ENCODE results near the gene ARNT2. TPM values are rescaled to one million over a fixed set of nuclear protein-coding genes. Genes with fewer than 3 reads are reported as not detected.

The ARNT2 gene
- total RNA-seq, 2 experiments from 2014 or later = not detected

DNA sequence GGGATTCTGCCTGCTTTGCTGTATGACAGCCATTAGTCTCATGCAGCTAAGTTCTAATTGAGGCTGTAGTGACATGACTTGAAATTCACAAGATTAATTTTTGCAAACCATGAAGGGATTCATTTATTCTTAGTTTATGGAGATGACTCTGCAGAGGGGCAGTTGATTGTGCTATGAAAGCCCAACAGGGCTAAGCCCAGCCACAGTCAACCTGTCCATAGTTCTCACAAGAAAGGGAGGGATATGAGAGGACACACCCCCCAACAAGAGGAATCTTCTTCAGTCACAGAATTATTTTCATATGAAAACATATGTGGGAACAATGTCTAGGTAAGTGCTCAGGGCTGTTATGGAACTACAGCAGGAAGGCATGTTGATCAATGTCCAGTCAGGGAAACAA is 229.0 kb downstream of the ARNT2 start:
- no peaks in the 10 kb centered on the region for H3K9me3 ChIP-seq (ENCODE audit: low read length)
- H4K20me1 ChIP-seq (ENCODE audit: insufficient read depth, low read length) = no peaks in the 10 kb centered on the region
- intact Hi-C loops (cut with micrococcal nuclease; ENCODE audit: unreplicated experiment) = no loop called here
- ChIA-PET POLR2A (no interaction called here), CTCF (ENCODE audit: unreplicated experiment) (no interaction called here)
- no peaks in the 10 kb centered on the region for H3K79me2 ChIP-seq (ENCODE audit: insufficient read depth, low read depth, low read length)
- H3K4me3 ChIP-seq (ENCODE audit: low read depth, low read length, poor library complexity, severe bottlenecking) = no peak overlapping the region
- DNase-seq (ENCODE audit: low spot score) = no peak
- no TSS peak for BruUV-seq (replicated peaks)
- no peak overlapping the region for H2AFZ ChIP-seq (ENCODE audit: low read length)
- H3K9me2 ChIP-seq (ENCODE audit: insufficient read depth, low read length) = no peaks in the 10 kb centered on the region
- H3K27ac ChIP-seq (ENCODE audit: low read depth, low read length, poor library complexity, severe bottlenecking) = no peak overlapping the region
- TF ChIP-seq, protein P1, sequence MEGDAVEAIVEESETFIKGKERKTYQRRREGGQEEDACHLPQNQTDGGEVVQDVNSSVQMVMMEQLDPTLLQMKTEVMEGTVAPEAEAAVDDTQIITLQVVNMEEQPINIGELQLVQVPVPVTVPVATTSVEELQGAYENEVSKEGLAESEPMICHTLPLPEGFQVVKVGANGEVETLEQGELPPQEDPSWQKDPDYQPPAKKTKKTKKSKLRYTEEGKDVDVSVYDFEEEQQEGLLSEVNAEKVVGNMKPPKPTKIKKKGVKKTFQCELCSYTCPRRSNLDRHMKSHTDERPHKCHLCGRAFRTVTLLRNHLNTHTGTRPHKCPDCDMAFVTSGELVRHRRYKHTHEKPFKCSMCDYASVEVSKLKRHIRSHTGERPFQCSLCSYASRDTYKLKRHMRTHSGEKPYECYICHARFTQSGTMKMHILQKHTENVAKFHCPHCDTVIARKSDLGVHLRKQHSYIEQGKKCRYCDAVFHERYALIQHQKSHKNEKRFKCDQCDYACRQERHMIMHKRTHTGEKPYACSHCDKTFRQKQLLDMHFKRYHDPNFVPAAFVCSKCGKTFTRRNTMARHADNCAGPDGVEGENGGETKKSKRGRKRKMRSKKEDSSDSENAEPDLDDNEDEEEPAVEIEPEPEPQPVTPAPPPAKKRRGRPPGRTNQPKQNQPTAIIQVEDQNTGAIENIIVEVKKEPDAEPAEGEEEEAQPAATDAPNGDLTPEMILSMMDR (conservative IDR thresholded peaks at IDR 0.05; ENCODE audit: low read length) = no peak
- TF ChIP-seq EZH2phosphoT487 (IDR thresholded peaks at IDR 0.05; ENCODE audit: borderline replicate concordance, low read depth, low read length) = no peak
- H3K4me1 ChIP-seq (ENCODE audit: insufficient read depth, low read length, poor library complexity, severe bottlenecking) = no peaks in the 10 kb centered on the region
- no peaks in the 10 kb centered on the region for H3K36me3 ChIP-seq (ENCODE audit: insufficient read depth, low read length)
- H3K4me2 ChIP-seq (ENCODE audit: low read length) = no peak overlapping the region

DNA sequence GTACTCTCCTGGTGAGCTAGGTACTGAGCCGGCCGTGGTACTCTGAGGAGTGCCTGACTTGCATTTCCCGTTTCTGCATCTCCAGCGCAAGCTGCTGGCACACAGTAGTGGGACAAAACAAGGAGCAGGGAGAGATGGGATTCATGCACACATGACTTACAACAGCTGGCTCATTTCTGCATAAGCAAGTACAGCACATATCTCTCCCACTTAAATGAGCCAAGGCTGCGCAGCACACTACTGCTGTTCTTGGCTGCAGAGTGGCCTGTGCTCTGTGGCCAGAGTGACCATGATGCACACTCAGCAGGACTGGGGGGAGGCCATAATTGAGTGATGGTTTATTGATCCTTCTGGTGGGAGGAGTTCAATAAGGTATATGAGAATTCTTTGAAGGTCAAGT is 231.8 kb downstream of the ARNT2 start:
- no peaks in the 10 kb centered on the region for H3K36me3 ChIP-seq (ENCODE audit: insufficient read depth, low read length)
- CTCF ChIA-PET (ENCODE audit: unreplicated experiment) = no interaction called here
- no peak overlapping the region for H2AFZ ChIP-seq (ENCODE audit: low read length)
- no peak for TF ChIP-seq EZH2phosphoT487 (IDR thresholded peaks at IDR 0.05; ENCODE audit: borderline replicate concordance, low read depth, low read length)
- TF ChIP-seq, protein P1 (conservative IDR thresholded peaks at IDR 0.05; ENCODE audit: low read length) = no peak
- no TSS peak for BruUV-seq (replicated peaks)
- no peaks in the 10 kb centered on the region for H3K4me1 ChIP-seq (ENCODE audit: insufficient read depth, low read length, poor library complexity, severe bottlenecking)
- no peak overlapping the region for H3K4me2 ChIP-seq (ENCODE audit: low read length)
- H3K9me2 ChIP-seq (ENCODE audit: insufficient read depth, low read length) = no peaks in the 10 kb centered on the region
- H3K9me3 ChIP-seq (ENCODE audit: low read length) = no peaks in the 10 kb centered on the region
- POLR2A ChIA-PET = no interaction called here
- intact Hi-C loops (cut with micrococcal nuclease; ENCODE audit: unreplicated experiment) = no loop called here
- no peaks in the 10 kb centered on the region for H4K20me1 ChIP-seq (ENCODE audit: insufficient read depth, low read length)
- H3K27ac ChIP-seq (ENCODE audit: low read depth, low read length, poor library complexity, severe bottlenecking) = no peak overlapping the region
- DNase-seq (ENCODE audit: low spot score) = no peak
- H3K79me2 ChIP-seq (ENCODE audit: insufficient read depth, low read depth, low read length) = no peaks in the 10 kb centered on the region
- no peak overlapping the region for H3K4me3 ChIP-seq (ENCODE audit: low read depth, low read length, poor library complexity, severe bottlenecking)

GRCh38 chr15:80636675-80637074 is 232.5 kb downstream of the ARNT2 start:
- H3K27ac ChIP-seq (ENCODE audit: low read depth, low read length, poor library complexity, severe bottlenecking) = no peak overlapping the region
- TF ChIP-seq EZH2phosphoT487 (IDR thresholded peaks at IDR 0.05; ENCODE audit: borderline replicate concordance, low read depth, low read length) = no peak
- TF ChIP-seq, protein P1 (conservative IDR thresholded peaks at IDR 0.05; ENCODE audit: low read length) = no peak
- H3K9me3 ChIP-seq (ENCODE audit: low read length) = no peaks in the 10 kb centered on the region
- BruUV-seq (replicated peaks) = no TSS peak
- no peaks in the 10 kb centered on the region for H3K36me3 ChIP-seq (ENCODE audit: insufficient read depth, low read length)
- no peaks in the 10 kb centered on the region for H4K20me1 ChIP-seq (ENCODE audit: insufficient read depth, low read length)
- CTCF ChIA-PET (ENCODE audit: unreplicated experiment) = no interaction called here
- H3K4me1 ChIP-seq (ENCODE audit: insufficient read depth, low read length, poor library complexity, severe bottlenecking) = no peaks in the 10 kb centered on the region
- H3K79me2 ChIP-seq (ENCODE audit: insufficient read depth, low read depth, low read length) = no peaks in the 10 kb centered on the region
- H3K4me3 ChIP-seq (ENCODE audit: low read depth, low read length, poor library complexity, severe bottlenecking) = no peak overlapping the region
- no peaks in the 10 kb centered on the region for H3K9me2 ChIP-seq (ENCODE audit: insufficient read depth, low read length)
- intact Hi-C loops (cut with micrococcal nuclease; ENCODE audit: unreplicated experiment) = no loop called here
- no peak for DNase-seq (ENCODE audit: low spot score)
- POLR2A ChIA-PET = no interaction called here
- no peak overlapping the region for H2AFZ ChIP-seq (ENCODE audit: low read length)
- H3K4me2 ChIP-seq (ENCODE audit: low read length) = no peak overlapping the region

Data from OCI-LY7 (cell line).